GM11168 (cell line): ENCODE results near the gene MIPEP.
"Not testable (repeated sequence)": the region's sequence is repeated elsewhere in the genome, so short reads cannot be mapped to it uniquely, and the experiment has no call there.

Experiments used
- in situ Hi-C: fragments of 300-500 bp; cut with MboI; formaldehyde crosslinking; loops from one replicate; pipeline ENCODE4 v1.12.0; 2022; ENCODE audit warnings: low sequenced_read_pairs; ENCODE audit not compliant: unreplicated experiment

The MIPEP gene

DNA sequence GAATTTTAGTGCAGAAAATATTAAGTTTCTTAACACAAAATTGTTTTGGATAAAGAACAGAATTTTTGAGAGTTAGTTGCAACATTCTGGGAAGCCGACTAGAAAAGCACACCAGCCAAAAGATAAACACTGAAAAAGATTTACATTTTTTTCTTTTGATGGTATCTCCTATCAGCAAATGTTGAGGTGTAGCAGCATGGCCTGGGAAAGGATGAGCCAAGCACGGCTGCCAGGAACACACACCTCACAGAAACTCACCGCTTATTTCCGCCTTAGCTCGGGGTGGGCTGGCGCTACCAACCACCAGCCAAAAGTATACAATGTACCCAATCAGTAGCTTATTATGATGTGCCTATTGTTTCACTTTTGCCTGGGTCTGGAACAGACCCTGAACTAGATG lies 134.7 kb downstream of the MIPEP start:
- in situ Hi-C loops, result no loop called here

DNA sequence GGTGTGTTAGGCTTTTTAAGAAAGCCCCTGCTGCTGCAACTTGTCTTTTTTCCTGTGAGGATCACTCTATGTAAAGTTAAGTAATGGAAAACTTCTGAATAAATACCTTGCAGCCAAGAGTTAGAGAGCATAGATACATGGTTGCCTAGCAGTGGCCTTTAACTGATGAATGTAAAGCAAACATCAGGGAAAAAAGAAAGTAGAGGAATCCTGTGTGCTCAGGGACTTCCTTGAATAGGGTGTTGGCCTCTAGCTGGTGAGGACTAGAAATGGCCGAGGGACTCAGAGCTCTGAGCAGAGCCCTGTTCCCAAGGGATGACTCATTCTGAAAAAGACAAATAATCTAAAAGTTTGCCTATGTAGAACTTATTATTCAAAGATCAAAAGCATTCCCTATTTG lies 135.7 kb downstream of the MIPEP start:
- in situ Hi-C loops, result no loop called here

- in situ Hi-C loops, result no loop called here
Measured at GRCh38 chr13:23752111-23753001, 136.8 kb downstream of the MIPEP start.

DNA sequence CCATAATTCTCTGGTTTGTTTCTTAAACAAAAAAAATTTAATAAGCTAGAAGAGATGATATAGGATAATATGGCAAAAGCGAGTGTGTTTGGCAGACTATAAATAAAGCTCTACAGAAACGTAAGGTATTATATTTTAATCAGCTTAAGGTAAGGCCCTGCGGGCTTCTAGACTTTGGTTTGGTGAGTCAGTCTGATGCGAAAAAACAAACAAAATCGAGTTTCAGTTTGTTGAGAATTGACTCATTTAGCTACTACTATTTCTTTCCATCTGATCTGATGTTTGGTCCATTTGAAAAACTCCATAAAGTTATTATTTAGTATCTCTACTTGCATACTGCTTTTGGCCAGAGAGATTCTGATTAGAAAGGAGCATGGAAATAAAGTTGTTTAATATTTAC lies 138.0 kb downstream of the MIPEP start:
- in situ Hi-C loops, result no loop called here

- in situ Hi-C loops, result no loop called here
Measured at GRCh38 chr13:23750383-23751121, 138.6 kb downstream of the MIPEP start.

GRCh38 chr13:23749288-23749873 lies 139.8 kb downstream of the MIPEP start:
- in situ Hi-C loops, result no loop called here

- in situ Hi-C loops, result no loop called here
Measured at GRCh38 chr13:23748109-23748990, 140.8 kb downstream of the MIPEP start.

DNA sequence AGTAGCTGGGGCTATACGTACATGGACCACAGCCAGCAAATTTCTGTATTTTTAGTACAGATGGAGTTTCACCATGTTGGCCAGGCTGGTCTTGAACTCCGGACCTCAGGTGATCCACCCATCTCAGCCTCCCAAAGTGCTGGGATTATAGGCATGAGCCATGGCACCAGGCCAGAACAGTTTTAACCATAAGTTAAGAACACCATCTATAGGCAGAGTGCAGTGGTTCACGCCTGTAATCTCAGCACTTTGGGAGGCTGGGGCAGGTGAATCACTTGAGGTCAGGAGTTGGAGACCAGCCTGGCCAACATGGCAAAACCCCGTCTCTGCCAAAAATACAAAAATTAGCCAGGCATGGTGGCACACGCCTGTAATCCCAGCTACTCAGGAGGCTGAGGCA lies 143.1 kb downstream of the MIPEP start:
- in situ Hi-C loops, result not testable (repeated sequence)

GRCh38 chr13:23744315-23744714 lies 144.9 kb downstream of the MIPEP start:
- in situ Hi-C loops, result no loop called here

DNA sequence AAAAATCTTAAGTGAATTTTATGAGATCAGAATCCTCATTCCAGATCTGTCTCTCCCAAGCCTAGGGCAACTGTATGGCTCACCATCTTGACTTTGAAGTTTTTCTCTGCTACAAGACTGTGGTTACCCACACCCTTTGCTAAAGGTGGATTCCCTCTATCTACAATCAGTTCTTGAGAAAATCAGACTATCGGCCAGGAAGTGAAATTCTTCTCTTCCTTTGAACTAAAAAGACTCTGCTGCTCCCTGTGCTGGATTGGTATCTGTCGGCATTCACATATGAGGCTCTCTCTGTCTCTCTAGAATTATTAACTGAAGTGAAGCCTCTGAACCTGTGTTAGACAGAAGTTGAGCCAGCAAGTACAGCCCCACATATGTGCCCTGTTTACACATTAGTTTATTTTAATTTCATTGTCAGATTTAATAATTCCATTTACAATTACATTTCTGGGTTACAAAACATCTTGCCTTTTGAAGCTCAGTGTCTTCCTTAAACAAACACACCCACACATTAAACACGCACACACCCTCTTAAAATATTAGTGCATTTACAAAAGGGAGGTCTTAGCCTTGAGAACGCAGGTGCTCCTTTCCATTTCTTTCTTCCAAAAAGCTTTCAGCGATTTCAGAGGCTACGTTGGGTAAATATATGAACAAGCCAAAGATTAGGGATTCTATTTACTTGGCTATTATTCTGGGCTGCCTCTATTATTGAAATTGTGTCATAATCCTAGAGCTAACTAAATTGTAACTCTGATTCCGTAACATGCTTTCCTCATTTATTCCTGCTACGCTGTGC lies 145.7 kb downstream of the MIPEP start:
- in situ Hi-C loops, result no loop called here

DNA sequence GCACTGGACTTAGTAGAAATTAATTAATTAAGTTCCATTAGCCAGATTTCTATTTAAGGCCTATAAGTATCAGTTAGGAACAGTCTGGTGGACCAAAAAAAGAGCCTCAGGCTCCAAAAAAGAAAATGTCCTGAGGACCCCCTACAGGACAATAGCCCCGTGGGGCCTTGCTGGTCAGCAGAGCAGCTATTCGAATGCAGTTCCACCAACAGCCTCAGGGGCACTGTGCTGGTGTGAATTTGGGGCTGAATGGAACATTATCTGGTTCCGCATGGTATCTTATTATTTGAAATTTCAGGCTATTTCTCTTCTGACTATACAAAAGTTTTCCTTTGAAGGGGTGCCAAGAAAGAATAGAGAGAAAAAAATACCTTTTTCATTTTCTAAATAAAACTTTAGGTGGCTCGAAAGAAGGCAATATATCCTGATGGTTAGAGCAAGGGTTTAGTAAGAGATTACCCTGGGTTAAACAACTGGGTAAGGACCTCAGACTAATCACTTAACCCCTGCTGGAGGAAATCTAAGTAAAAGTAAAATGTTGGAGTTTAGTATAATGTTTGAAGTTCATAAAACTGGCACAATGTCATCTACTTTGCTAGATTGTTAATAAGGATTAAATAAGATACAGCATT lies 147.2 kb downstream of the MIPEP start:
- in situ Hi-C loops, result no loop called here

DNA sequence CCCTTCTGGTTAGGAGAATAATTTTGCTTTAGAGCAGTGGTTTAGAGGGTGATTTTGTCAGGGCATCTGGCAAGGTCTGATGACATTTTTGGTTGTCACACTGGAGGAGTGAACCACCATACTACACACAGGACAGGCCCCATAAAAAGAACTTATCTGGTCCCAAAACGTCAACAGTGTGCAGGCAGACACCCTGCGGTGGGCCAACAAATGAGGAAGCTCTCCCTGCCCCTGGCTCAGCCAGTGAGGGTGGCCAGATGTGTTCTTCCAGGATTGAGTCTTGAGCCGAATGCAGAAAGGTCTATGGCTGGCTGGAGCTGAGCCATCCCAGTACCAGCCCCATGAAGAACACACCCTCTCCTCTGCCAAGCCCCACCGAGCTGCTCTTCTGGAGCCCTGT lies 149.2 kb downstream of the MIPEP start:
- in situ Hi-C loops, result no loop called here

- in situ Hi-C loops, result no loop called here
Measured at GRCh38 chr13:23739596-23739995, 149.6 kb downstream of the MIPEP start.

DNA sequence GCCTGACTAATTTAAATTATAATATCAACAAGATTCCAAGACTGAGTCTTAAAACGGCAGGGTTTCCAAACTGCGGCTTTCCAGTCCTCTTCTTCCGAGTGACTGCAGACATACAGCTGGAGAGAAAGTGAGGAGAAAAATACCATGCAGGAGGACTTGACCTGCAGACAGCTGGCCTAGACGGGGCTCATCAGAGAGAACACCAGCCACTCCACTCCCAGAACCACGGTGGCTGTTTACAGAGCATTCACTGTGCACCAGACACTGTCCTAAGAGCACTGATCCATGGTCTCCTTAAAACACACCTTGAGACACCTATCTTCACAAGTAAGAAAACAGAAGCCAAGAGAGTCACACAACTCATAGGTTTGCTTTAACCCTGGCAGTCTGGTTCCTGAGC lies 152.7 kb downstream of the MIPEP start:
- in situ Hi-C loops, result no loop called here

DNA sequence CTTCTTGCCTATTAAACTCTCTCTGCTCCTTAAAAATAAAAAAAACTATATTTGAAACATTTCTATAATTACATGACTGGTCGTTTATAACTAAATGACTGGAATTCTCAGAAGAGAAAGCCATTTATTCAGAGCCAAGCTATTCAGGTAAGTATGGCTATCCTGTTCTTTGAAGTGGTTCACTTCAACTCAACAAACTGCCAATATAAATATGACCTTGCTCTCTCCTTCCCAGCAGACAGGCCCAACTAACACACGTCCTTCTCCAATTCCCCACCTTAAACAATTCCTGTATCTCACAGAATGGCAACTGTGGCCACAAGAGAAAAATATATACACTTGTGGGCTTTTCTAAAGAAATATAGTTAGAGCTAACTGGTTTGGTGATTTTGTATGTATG lies 153.9 kb downstream of the MIPEP start:
- in situ Hi-C loops, result no loop called here

DNA sequence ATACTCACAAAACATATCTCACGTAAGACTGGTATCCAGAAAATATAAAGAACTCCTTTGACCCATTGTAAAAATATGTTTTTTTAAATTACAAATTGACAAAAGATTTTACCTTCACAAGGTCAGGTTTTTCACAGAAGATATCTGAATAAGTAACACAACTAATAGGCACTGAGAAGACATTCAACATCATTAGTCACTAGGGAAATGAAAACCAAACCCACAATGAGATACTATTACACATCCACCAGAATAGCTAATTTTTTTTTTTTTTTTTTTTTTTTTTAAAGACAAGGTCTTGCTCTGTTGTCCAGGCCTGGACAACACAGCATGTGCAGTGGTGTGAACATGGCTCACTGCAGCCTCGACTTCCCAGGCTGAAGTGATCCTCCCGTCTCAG lies 157.5 kb downstream of the MIPEP start:
- in situ Hi-C loops, result no loop called here

- in situ Hi-C loops, result no loop called here
Measured at GRCh38 chr13:23730251-23730650, 158.9 kb downstream of the MIPEP start.

GRCh38 chr13:23729531-23729930 lies 159.7 kb downstream of the MIPEP start:
- in situ Hi-C loops, result no loop called here

GRCh38 chr13:23728807-23729206 lies 160.4 kb downstream of the MIPEP start:
- in situ Hi-C loops, result no loop called here
